HL-60 (cell line): ENCODE results near the gene PPP3CA.
A peak's percentile ranks its signal among the peaks of the same experiment; 100 is the strongest.

Experiments
- DNase-seq, 2 experiments: peaks; one replicate each; pipeline ENCODE4 v3.0.0-alpha.2; 2010 to 2020; ENCODE audit warnings: low read depth in 1 of 2, low spot score in 1 of 2
- H3K27ac ChIP-seq: fragments of 250-450 bp; sonication (Bioruptor Pico); replicated peaks from 2 replicates; pipeline ENCODE4 v1.5.1; 2020; ENCODE audit warnings: mild to moderate bottlenecking, moderate library complexity
- H3K27me3 ChIP-seq: fragments of 250-450 bp; sonication (Bioruptor Pico); 2 replicates; pipeline ENCODE4 v1.5.1; 2021; ENCODE audit warnings: mild to moderate bottlenecking, moderate library complexity; ENCODE audit not compliant: insufficient read depth, poor library complexity, severe bottlenecking
- H3K4me3 ChIP-seq: replicated peaks from 2 replicates; pipeline ENCODE4 v1.5.1; 2011; ENCODE audit warnings: mild to moderate bottlenecking, control low read depth, low read length; ENCODE audit not compliant: insufficient read depth
- CTCF ChIP-seq: IDR thresholded peaks from one replicate; pipeline ENCODE4 v1.5.1; 2011; ENCODE audit warnings: low read length, control low read depth, inconsistent platforms; ENCODE audit not compliant: insufficient read depth
- GABPA ChIP-seq: IDR thresholded peaks from 2 replicates; pipeline ENCODE4 v1.6.1; 2012; ENCODE audit warnings: low read depth
- POLR2AphosphoS5 ChIP-seq: IDR thresholded peaks from 2 replicates; pipeline ENCODE4 v1.6.1; 2012; ENCODE audit warnings: low read depth
- REST ChIP-seq: IDR thresholded peaks from 2 replicates; pipeline ENCODE4 v1.6.1; 2012; ENCODE audit warnings: low read depth; ENCODE audit not compliant: insufficient replicate concordance
- SPI1 ChIP-seq: IDR thresholded peaks from 2 replicates; pipeline ENCODE4 v1.6.1; 2012; ENCODE audit warnings: low read depth, mild to moderate bottlenecking, borderline replicate concordance

The PPP3CA gene

GRCh38 chr4:101205916-101206315, 141.4 kb downstream of the PPP3CA start:
- no peak overlapping the region for H3K27ac ChIP-seq
- H3K4me3 ChIP-seq = no peak overlapping the region
- no peaks in the 10 kb centered on the region for H3K27me3 ChIP-seq
- no peak for TF ChIP-seq REST
- no peak for TF ChIP-seq POLR2AphosphoS5
- no peak for TF ChIP-seq SPI1
- DNase-seq = peak; percentile 8 to 30

GRCh38 chr4:101201421-101201820, 145.9 kb downstream of the PPP3CA start:
- no peak for DNase-seq
- TF ChIP-seq CTCF (no peak), GABPA (no peak), SPI1 (no peak), REST (no peak), POLR2AphosphoS5 (no peak)
- Histone ChIP-seq H3K27ac (no peak overlapping the region), H3K27me3 (no peaks in the 10 kb centered on the region), H3K4me3 (no peak overlapping the region)

GRCh38 chr4:101200561-101200960, 146.8 kb downstream of the PPP3CA start:
- no peaks in the 10 kb centered on the region for H3K27me3 ChIP-seq
- peak; percentile 83; the same call in 1 of the 2 replicates for TF ChIP-seq SPI1
- no peak for TF ChIP-seq GABPA
- no peak for TF ChIP-seq REST
- H3K4me3 ChIP-seq = no peak overlapping the region
- DNase-seq = peak; percentile 38 to 57
- H3K27ac ChIP-seq = no peak overlapping the region

- Histone ChIP-seq H3K27me3 (no peaks in the 10 kb centered on the region), H3K4me3 (no peak overlapping the region), H3K27ac (no peak overlapping the region)
- TF ChIP-seq REST (no peak), CTCF (no peak), POLR2AphosphoS5 (no peak), SPI1 (no peak), GABPA (no peak)
- no peak for DNase-seq
Observed at GRCh38 chr4:101199507-101200285, 147.6 kb downstream of the PPP3CA start.
